ENCODE results near the gene CEACAM16.

DNA sequence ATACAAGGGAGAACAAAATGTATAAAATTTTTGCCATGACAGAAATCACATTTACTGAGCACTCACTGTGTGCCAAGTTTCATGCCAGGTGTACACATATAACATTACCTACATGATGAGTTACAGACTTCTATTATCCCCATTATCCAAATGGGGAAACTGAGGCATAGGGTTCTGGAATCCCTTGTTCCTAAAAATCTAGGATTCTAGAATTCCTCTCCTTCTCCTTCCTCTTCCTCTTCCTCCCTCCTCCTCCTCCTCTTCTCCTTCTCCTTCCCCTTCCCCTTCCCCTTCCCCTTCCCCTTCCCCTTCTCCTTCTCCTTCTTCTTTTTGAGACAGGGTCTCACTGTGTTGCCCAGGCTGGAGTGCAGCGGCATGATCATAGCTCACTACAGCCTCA, 35.4 kb downstream of the CEACAM16 start:
- TF ChIP-seq, protein P1, sequence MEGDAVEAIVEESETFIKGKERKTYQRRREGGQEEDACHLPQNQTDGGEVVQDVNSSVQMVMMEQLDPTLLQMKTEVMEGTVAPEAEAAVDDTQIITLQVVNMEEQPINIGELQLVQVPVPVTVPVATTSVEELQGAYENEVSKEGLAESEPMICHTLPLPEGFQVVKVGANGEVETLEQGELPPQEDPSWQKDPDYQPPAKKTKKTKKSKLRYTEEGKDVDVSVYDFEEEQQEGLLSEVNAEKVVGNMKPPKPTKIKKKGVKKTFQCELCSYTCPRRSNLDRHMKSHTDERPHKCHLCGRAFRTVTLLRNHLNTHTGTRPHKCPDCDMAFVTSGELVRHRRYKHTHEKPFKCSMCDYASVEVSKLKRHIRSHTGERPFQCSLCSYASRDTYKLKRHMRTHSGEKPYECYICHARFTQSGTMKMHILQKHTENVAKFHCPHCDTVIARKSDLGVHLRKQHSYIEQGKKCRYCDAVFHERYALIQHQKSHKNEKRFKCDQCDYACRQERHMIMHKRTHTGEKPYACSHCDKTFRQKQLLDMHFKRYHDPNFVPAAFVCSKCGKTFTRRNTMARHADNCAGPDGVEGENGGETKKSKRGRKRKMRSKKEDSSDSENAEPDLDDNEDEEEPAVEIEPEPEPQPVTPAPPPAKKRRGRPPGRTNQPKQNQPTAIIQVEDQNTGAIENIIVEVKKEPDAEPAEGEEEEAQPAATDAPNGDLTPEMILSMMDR (optimal IDR thresholded peaks at IDR 0.05 in 1 of 3, IDR thresholded peaks at IDR 0.05 in 1 of 3, conservative IDR thresholded peaks at IDR 0.05 in 1 of 3; ENCODE audit: extremely low read depth in 1 of 3, insufficient read depth in 2 of 3, low read length in 3 of 3) = no peak
- TF ChIP-seq EZH2 (IDR thresholded peaks at IDR 0.05; ENCODE audit: low read length) = no peak
